T-helper 9 cell (primary cell): Measurements from ENCODE around the gene MAP4K3.
"Not testable (repeated sequence)": the region's sequence is repeated elsewhere in the genome, so short reads cannot be mapped to it uniquely, and the experiment has no call there.

ENCODE experiments used
- DNase-seq: peaks from one replicate; pipeline ENCODE4 v3.0.0-alpha.2; 2020

MAP4K3 gene

DNA sequence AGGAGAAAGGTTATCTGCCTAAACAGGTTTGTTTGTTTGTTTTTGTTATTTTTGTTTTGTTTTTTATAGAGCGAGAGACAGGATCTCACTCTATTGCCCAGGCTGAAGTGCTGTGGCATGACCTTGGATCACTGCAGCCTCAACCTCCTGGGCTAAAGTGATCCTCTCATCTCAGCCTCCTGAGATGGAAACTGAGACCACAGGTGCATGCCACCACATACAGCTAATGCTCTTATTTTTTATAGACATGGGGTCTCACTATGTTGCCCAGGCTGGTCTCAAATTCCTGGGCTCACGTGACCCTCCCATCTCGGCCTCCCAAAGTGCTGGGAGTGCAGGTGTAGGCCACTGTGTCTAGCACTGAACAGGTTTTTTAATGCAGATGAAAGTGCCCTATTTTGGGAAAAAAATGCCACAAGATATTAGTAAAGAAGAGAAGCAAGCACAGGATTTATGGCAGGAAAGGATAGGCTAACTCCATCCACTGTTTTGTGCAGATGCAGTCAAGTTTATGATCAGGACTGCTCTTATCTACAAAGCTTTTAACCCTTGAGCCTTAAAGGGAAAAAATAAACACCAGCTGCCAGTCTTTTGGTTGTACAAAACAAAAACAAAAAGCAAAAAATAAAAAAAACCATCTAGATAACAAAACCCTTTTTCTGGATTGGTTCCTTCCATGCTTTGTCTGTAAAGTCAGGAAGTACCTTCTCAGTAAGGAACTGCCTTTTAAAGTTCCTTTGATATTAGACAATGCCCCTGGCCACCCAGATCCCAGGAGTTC, 29.4 kb downstream of the MAP4K3 start:
- no peak for DNase-seq

DNA sequence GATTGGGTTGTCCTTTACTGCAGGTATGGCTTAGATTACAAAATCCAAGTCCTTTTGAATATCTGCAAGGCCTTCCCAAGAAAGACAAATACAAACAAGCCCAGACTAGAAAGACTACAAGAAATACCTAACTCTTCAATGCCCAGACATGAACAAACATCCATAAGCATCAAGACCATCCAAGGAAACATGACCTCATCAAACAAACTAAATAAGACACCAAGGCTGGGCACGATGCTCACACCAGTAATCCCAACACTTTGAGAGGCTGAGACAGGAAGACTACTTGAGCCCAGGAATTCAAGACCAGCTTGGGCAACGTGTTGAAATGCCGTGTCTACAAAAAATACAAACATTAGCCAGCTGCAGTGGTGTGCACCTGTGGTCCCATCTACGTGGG, 31.7 kb downstream of the MAP4K3 start:
- DNase-seq: no peak

DNA sequence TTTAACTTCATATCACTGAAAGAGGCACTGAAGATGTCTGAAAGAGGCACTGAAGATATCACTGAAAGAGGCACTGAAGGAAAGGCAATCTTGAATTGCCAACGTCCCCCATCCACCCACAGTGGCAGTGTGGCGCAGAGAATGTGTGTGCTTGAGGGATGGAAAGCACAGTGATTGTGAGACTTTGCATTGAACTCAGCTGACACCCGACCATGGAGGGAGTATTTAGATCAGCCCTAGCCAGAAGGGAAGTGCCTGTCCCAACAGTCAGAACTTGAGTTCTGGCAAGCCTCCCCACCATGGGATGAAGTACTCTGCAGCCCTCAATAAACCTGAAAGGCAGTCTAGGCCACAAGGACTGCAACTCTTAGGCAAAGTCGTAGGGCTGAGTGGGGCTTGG, 33.8 kb downstream of the MAP4K3 start:
- no peak for DNase-seq

DNA sequence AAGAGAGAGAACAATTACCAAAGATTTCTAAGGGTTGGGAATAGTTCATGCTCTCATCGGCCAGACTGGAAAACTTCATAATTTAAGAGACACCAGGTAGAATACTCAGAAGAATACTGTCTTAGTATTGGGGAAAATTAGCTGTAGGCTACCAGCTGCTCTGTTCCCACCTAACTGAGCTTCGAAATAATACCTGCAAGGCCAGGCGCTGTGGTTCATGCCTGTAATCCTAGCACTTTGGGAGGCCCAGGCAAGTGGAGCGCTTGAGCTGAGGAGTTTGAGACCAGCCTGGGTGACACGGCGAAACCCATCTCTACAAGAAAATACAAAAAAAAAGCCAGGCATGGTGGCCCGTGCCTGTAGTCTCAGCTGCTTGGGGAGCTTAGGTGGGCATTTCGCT, 35.8 kb downstream of the MAP4K3 start:
- no peak for DNase-seq

DNA sequence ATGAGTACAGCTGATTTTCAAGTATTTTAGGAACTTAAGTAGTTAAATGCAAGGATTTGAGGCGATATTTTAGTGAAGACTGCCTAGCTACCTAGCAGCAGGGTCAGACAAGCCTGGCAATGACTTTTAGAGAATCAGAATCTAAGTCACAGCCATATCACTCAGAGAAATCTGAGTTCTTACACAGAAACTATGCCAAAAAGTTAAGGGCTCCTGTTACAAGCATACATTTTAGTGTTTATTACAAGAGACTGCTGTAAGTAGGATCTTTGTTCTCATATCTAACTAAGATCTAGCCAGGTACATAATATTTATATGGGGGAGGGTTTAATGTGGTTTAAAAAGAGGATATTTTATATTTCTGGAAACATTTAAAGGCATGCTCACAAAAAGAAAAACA, 37.5 kb downstream of the MAP4K3 start:
- no peak for DNase-seq

DNA sequence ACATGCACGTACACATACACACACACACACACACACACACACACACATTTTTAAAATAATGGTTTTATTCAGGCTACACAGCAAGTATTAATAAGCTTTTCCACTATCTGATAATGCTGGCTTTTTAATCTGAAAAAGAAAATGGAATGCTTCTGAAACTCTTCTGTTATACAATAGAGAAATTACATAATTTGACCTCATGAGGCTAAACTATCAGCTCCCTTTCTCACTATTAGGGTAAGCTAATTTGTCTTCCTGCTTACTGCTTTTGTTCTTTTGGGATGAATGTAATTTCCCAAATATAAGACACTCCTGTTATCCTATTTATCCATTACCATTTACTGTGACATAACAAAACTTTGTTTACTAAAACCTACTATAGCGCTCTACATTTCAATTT, 41.8 kb downstream of the MAP4K3 start:
- no peak for DNase-seq

DNA sequence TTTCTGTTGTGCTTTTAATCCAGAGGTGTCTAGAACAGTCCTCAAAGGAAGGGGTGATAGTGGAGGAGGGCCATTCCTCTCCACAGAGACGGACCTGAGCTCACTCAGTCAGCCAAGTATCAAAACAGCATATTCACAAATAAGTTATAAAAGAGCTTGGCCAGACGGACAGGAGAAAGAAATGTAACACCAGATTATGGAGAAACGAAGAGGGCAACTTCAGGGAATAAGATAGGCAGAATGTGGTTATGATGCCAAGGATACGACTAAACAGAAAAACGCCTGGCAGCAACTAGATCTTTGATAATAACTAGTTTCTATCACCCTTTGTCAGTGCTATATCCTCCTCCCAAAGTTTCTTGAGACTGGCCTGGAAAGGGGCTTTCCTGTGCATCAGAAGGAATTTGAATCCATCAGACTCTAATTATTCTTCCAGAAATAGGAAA, 42.5 kb downstream of the MAP4K3 start:
- DNase-seq: no peak

DNA sequence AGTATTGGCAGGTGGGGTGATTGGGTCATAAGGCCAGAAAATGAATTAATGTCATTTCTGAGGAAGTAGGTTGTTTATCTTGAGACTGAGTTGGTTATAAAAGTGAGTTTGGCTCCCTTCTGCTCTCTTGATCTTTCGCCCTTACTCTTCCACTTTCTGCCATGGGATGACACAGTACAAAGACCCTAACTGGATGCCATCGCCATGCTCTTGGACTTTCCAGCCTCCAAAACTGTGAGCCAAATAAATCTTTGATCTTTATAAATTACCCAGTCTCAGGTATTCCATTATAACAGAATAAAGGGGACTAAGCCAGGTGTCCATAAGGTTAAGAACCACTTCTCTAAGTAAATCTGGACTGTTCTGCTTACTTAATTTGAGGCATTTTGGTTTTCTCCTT, 44.4 kb downstream of the MAP4K3 start:
- DNase-seq: no peak

DNA sequence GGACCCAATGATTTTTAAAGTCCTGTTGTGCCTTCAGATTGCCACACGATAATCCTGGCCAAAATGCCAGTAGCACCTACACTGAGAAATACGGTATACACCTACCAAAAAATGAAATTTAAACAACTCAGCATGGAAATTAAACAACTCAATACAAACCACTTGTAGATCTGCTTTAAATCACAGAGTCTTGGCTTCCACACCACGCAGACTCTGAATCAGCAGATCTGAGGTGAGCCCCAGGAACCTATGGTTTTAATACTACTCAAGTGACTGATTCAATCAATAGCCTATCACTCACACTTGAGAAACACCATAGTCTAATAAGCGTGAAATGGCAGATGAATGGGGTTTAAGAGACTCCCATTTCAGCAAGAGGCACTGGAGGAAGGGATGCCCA, 46.9 kb downstream of the MAP4K3 start:
- DNase-seq: no peak

DNA sequence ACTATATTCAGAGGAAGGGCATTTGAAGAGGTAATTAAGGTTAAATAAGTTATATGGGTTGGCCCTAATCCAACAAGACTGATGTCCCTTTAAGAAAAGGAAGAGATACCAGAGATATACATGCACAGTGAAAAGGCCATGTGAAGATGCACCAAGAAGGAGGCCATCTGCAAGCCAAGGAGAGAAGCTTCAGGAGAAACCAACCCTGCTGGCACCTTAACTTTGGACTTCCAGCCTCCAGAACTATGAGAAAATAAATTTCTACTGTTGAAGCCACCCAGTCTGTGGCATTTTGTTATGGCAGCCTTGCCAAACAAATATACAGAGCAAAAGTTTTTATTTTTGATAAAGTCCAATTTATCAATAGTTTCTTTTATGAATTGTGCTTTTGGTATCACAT, 51.0 kb downstream of the MAP4K3 start:
- no peak for DNase-seq

DNA sequence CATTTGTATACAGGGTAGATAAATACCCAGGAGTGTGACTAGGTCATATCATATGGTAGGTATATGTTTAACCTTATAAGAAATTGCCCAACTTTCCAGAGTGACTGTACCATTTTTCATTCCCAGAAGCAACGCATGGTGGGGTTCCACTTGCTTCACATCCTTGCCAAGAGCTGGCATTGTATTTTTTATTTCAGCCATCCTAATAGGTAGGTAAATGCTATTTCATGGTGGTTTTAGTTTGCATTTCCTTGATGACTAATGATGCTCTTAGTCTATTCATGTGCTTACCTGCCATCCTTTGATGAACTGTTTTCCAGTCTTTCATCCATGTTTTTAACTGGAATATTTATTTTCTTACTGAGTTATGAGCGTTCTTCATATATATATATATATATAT, 51.9 kb downstream of the MAP4K3 start:
- no peak for DNase-seq

DNA sequence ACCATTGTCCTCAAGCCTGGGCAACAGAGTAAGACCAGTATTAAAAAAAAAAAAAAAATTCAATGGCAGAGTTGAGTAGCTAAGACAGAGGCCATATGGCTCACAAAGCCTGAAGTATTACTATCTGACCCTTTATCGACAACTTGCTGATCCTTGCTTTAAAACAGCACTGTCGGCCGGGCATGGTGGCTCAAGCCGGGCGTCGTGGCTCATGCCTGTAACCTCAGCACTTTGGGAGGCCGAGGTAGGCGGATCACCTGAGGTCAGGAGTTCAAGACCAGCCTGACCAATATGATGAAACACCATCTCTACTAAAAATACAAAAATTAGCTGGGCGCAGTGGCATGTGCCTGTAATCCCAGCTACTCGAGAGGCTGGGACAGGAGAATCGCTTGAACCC, 53.0 kb downstream of the MAP4K3 start:
- DNase-seq: not testable (repeated sequence)

DNA sequence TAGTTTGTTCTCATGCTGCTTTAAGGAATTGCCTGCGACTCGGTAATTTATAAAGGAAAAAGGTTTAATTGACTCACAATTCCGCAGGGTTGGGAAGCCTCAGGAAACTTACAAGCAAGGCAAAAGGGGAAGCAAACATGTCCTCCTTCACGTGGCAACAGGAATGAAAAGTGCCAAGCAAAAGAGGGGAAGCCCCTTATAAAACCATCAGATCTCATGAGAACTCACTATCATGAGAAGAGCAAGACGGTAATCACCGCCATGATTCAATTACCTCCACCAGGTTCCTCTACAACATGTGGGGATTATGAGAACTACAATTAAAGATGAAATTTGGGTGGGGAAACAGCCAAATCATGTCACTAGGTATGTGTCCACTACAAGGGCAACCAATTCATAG, 53.9 kb downstream of the MAP4K3 start:
- no peak for DNase-seq

DNA sequence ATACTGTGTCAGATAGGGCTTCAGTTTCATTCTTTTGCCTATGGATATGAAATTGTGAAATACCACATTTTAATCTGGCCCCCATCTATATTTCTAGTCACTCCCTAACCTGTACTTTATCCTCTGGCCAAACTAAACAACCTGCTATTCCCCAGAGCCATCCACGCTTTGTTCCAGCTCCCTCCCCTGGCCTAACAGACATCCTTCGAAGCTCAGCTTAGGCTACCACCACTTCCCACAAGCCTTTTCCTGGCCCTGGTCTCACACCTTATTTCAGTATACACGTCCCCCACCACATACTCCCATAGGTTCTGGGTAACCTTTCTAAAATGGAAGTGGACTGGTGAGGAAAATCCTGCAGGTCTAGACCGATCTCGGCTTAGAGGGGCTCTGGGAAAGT, 55.4 kb downstream of the MAP4K3 start:
- DNase-seq: no peak

DNA sequence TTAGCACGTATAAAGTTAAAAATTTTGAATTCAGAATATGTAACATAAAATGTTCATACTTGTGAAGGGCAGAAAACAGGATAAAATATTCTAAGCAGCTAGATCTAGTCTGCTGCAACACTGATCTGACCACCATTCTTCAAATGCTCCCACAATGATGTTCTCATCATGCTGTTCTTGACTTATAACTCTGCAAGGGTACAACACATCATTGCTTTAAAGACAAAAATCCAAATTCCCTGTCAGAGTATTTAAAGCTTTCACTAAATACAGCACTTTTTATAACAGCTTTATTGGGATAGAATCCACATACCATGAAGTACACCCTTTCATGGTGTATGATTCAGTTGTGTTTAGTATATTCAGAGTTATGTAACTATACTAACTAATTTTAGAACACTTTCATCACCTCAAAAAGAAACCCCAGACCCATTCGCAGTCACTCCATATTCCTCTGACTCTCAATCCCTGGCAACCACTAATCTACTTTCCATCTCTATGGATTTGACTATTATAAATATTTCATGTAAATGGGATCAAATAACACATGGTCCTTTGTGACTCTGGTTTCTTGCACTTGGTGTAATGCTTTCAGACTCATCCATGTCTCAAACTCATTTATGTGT, 56.4 kb downstream of the MAP4K3 start:
- DNase-seq: no peak

DNA sequence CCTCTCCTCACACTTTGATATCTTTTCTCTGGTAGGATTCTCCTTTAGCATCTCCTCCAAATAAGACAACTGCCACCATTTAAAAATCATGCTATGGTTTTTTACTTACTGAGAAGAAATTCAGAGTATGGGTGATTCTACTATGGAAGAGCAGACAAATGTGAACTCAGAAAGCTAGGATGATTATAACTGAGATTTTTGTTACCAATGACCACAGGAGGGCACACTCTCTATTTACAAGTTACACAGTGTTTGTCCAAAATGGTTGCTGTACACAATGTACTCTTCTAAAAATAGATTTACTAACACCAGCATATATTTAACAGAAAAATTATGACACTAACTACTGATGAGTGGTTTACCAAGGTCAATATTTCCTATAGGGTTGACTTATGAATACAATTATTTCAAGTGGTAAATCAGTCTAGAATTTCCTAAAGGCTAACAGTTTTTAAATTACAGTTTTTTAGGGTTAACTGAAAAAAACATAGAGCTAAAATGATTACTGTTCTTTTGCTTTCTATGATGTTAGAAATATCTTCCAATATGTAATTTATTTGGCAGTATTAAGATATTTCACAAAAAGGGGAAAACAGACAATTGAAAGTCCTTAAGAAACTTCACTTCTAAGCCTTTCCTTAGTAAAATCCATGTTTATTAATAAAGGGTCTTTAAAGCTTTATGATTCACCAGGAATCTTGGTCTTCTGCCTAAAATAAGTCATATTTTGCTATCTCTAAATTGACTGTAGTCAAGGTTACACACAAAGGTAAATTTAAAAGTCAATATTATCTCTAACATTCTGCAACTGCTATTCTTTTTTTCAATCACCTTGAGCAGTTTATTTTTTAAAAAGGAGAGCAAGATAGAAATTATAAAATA, 57.2 kb downstream of the MAP4K3 start:
- no peak for DNase-seq

DNA sequence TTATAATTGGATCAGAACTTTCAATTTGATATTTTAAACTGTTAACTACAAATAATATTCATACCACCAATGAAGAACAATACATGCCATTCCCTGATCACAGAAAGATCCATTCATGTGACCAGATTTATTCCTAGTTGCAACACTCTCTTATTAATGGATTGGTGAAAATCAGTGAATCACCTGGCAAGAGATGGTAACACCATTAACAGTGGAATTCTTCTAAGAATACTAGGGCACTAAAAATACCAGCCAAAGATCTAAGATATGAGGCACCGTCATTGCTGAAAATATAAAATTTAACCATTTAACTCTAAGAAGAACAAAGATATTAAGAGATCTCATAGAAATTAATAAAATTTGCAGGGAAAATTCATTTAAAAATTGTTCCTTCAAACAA, 58.1 kb downstream of the MAP4K3 start:
- DNase-seq: no peak

DNA sequence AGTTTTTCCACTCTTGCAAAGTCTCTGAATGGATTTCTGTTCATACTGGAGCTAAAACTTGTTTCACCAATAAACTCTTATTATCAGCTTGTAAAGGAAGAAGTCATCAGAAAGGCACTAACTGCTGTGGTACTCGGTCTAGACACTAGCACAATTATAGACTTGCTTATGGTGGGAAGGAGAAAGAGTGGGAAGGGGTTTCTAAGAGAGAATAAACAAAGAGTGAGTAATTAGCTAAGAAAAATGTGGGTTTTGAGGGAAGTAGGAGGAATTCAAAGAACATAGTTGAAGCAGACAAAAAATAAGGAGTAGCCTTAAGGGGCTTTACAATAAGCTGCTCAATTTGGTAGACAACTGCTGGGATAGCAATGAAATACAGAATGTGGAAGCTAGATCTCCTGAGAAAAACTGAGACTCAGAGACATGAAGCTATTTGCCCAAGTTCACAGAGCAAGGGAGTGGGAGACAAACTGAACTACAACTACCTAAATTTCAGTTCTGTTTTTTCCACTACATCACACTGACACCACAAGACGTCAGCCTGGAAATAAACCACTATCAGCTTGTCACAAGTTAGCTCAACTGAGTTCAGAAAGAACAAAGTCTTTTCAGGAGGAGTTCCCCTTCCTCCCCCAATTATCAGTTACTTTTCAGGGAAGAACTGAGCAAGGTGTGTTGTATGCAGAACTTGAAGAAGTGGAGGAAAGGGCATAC, 59.7 kb downstream of the MAP4K3 start:
- no peak for DNase-seq

DNA sequence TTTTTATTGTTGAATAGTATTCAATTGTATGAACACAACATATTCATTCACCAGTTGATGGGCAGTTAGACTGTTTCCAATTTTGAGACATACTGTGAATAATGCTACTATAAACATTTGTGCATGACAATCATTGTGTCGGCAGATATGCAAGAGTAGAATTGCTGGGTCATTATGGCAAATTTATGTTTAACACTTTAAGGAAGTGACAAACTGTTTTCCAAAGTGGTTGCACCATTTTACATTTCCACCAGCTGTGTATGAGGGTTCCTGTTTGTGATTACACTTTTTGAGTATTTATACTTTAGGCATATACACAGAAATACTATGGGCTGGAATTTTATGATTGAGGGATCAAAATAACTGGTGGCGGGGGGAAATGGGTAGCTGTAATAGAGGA, 61.2 kb downstream of the MAP4K3 start:
- DNase-seq: no peak

DNA sequence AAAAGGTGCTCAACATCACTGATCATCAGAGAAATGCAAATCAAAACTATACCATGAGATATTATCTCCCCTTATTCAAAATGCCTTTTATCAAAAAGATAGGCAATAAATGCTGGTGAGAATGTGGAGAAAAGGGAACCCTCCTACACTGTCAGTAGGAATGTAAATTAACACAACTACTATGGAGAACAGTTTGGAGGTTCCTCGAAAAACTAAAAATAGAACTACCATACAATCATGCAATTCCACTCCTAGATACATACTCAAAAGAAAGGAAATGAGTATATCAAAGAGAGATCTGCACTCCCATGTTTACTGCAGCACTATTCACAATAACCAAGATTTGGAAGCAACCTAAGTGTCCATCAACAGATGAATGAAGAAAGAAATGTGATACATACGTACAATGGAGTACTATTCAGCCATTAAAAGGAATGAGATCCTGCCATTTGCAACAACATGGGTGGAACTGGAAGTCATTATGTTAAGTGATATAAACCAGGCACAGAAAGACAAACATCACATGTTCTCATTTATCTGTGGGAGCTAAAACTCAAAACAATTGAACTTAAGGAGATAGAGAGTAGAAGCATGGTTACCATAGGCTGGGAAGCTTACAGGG, 63.8 kb downstream of the MAP4K3 start:
- no peak for DNase-seq

DNA sequence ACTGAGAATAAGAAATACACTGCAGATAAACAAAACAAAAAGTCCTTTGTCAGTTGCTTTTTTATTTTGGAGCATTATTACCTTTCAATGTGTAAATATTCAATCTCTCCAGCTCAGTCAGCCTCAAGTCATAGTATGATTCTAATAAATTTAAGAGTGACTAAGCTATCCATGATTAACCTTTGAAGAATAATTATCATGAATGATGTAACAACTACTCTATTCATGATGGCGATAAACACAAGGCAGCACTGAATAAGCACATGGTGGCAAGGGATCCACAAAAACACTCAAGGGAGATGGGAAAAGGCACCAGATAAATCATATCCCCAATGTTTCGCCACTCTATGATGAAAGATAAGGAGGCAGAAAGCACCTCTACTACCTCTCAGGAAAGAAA, 67.0 kb downstream of the MAP4K3 start:
- no peak for DNase-seq

DNA sequence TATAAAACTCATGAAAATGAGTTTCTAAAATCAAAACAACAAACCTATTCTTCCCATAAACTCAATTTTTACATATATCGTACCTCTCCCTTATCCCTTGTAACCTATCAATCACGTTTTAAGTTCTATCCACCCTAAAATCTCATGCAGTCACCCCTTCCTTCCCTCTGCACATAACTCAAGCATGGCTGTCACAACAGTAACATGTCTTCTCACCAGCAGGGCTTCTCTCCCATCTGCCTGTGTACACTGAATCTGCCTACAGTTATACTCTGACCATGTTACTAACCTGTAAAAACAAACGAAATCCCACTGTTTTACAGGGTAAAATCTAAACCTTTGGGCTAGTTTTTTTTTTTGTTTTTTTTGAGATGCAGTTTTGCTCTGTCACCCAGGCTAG, 68.2 kb downstream of the MAP4K3 start:
- DNase-seq: no peak

DNA sequence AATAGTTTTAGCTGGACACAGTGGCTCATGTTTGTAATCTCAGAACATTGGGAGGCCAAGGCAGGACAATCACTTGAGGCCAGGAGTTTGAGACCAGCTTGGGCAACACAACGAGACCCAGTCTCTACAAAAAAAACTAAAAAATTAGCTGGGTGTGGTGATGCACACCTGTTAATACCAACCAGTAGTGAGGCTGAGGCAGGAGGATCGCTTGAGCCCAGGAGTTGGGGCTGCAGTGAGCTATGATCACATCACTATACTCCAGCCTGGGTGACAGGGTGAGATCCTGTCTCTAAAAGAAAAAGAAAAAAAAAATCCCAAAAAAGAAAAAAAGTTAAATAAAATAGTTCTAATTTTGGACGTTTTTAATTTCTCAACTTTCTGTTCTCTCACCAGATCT, 68.7 kb downstream of the MAP4K3 start:
- DNase-seq: no peak
